HuH-7.5 (cell line): Measurements from ENCODE around the gene BCAS3.

Experiments used
- DNase-seq: peaks from one replicate; pipeline ENCODE4 v3.0.0; 2011; ENCODE audit warnings: low spot score

Gene BCAS3

DNA sequence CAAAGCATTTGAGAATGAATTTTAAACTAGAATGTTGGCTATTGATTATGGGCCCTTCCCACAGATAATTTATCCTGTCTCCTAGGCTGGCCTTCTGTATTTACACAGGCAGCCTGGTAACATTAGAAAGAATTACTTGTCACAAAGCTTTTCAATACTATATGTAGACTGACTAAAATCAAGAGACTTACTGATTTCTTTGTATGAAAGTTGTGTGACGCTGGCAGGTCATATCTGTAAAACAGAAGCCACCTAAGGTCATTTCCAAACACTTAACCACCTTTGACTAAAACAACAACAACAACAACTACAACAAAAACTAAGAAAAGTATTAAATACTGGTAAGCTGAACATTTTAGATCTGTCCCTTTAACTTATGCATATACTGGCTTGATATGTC, 393.0 kb downstream of the BCAS3 start:
- no peak for DNase-seq

- no peak for DNase-seq
Measured at GRCh38 chr17:61072648-61073047, 395.0 kb downstream of the BCAS3 start.

GRCh38 chr17:61073131-61073530, 395.5 kb downstream of the BCAS3 start:
- no peak for DNase-seq

GRCh38 chr17:61073799-61074513, 396.3 kb downstream of the BCAS3 start:
- DNase-seq: no peak

DNA sequence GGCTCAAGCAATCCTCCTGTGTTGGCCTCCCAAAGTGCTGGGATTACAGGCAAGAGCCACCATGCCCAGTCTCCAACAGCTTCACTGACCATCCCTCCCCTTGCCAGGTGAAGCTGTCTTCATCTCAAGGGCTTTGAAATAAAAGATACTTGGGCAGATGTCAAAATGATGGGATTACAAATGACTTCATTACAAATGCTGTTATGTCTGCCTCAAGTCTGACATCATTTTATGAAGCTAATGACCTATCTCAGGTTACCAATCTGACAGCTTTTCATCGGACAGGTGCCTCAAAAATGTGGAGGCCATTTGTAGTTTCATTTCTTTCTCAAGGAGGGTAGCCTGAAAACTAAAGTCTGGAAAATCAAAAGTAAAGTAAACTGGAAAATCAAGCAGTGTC, 398.3 kb downstream of the BCAS3 start:
- no peak for DNase-seq

- no peak for DNase-seq
Measured at GRCh38 chr17:61076621-61077031, 399.0 kb downstream of the BCAS3 start.

GRCh38 chr17:61081959-61082358, 404.3 kb downstream of the BCAS3 start:
- DNase-seq: no peak

DNA sequence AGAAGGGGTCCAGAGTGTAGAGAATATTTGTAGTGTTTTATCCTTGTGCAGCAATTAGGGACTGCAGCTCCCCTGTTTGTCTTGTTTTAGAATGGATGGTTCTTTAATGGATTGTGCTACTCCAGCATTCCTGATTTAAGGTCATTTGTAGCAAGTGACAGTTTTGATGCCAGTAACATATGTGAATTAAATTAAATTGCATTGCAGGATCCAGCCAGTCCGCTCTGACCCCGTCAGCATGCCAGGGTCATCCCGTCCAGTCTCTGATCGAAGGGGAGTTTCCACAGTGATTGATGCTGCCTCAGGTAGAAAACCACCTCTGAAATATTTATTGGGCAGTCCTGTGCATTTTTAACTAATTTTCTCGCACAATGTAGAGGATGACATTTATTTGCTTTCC, 406.6 kb downstream of the BCAS3 start:
- DNase-seq: no peak

DNA sequence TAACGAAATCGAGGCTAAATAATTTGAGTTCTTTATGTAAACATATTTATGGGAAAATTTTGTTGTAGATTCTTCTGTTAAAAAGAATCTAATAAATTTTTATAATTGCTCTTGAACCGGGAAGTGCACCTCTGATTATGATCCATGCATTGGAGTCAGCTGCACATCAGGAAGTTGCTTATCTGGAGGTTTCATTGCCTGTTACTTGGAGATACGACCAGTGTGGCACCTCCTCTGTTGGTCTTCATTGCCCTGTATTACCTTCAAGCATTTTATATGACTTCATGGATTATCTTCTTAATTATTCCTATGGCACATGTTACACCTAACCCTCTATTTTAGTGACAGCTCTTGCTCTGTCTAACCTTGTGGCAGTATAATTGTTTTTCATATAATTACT, 409.4 kb downstream of the BCAS3 start:
- DNase-seq: no peak

GRCh38 chr17:61088556-61088955, 410.9 kb downstream of the BCAS3 start:
- no peak for DNase-seq

GRCh38 chr17:61091096-61091495, 413.4 kb downstream of the BCAS3 start:
- DNase-seq: no peak

DNA sequence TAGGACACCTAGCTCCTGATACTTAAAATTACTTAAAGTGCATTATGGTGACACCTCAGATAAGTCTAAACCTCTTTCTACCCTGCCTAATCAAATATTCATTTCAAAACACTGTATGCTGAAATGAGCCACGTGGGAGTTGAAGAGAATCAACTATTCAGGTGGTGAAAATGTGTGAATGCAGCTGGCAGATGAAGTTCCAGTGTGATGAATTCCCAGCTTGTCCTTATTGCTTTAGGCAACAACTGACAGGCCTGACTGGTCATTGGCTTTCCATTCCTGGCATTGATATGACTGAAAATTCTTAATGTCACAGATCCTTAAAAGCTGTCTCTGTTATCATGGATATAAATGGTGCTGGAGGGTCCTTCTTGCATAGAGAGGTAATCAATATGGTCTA, 420.1 kb downstream of the BCAS3 start:
- DNase-seq: no peak

DNA sequence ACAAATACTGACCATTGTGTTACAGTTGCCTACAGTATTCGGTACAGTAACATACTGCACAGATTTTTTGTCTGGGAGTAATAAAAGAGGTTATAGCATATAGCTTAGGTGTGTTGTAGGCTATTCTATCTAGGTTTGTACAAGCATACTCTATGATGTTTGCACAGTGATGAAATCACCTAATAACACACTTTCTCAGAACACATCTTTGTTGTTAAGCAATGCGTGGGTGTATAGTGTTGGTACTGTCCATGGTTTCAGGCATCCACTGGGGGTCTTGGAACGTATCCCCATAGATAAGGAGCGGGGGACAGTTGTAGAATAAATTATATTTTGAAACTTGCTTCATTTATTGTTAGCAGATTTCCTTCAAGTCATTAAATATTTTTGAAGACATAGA, 428.7 kb downstream of the BCAS3 start:
- peak; percentile 11 for DNase-seq

GRCh38 chr17:61116577-61116976, 438.9 kb downstream of the BCAS3 start:
- no peak for DNase-seq

DNA sequence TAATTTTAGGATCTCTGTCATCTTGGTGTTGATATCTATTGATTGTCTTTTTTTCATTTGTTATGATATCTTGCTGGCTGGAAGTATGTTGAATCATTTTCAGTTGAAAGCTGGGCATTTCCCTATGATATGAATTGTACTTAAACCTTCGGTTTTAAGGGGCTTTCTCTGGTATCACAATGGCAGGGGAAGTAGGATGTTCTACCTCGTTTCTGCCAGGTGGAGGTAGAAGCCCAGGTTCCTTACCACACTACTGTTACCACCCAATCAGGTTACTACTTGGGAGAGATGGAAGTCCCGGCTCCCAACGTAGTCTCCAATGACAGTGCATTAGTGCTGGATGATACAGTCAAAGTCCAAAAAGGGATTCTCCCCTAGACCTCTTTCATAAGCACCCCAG, 440.3 kb downstream of the BCAS3 start:
- DNase-seq: no peak

- DNase-seq: no peak
Measured at GRCh38 chr17:61118871-61119270, 441.2 kb downstream of the BCAS3 start.

DNA sequence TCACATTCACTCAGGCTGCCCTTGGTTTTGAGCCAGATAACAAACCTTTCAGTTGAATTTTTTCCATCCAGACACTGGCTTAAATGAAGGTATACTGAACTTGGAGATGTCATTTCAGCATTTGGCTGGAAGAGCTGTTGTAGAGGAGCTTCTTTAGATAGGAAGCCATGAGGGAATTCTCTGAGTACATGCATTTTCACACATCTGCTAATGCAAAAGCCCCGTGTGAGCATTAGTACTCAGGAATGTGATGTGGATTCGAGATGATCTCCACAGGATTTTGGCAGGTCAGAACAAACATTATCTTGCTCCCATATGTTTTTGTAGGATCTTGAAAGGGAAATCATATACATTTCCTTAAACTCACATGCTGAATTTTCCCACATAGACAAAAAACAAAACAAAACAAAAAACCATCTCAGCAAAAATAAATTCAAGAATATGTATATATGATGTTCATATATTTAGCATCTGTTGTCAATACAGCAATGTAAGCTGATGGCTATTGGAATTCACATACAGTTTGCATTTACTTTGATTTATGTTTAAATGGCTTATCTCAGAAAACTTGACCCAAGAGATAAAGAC, 444.8 kb downstream of the BCAS3 start:
- no peak for DNase-seq

DNA sequence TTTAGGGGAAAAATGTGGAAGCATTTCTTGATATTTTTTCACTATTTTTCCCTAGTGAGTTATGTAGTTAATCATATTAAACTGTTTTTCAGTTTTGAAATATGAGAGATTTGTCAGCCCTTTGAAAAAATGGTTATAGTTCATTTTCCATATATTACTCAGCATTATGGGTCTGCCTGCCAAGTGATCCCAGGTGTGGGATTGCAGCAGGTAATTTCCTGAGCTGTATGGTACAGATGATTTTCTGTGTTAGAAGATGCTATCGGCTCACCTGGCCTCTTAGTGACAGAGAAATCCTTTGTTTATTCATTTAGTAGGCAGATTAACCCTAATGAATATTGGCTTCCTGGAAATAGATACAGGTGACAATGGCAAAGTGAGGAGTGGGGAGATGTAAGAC, 446.9 kb downstream of the BCAS3 start:
- no peak for DNase-seq

DNA sequence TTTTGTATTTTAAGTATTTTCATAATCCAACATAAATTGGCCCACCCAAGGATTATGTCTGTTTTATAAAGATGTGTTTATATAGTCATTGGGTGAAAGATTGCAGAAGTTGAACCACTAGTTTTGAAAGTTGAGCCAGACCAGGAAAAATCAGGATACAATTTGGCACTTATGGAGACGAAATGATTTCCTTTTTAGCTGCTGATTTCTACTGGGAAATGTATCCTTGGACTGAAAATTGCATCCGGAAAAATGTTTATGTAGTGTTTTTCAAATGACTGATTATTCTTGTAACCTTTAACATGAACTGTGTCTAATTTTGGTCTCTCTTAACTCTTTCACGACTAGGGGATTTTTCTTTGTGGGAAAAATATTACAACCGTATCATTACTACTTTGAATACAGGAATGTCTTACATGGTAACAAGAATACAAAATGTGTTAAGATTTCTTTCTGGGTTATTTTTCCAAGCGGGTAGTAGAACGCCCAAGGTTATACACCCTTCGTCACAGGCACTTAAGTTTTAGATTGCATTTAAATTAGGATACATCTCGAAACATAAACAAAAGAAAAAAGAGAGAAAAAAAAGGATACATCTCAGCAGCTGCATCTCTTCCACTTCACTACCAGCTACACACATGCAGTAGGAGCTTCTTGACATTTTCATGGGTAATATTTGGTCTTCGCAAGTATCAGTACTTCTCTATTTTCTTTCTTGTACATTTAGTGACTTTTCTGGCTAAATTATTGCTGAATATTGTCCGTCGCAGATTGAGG, 449.0 kb downstream of the BCAS3 start:
- DNase-seq: no peak

DNA sequence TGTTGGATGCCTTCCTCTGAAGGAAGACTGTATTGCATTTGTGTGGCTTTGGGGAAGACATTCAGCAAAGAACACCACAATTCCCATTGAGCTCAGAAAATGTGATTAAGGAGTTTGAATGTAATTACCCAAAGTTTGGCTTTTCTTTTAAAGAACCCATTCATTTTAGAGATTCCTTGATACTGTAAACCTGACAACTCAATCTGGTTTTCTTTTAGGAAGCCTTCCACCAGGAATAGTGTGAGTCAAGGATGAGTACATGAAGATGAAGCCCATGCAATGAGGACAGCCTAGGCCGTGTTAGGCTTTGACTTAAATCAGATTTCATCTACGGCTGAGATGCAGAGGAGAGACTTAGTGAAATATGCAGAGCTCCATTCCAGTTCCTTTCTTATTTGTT, 450.3 kb downstream of the BCAS3 start:
- no peak for DNase-seq

DNA sequence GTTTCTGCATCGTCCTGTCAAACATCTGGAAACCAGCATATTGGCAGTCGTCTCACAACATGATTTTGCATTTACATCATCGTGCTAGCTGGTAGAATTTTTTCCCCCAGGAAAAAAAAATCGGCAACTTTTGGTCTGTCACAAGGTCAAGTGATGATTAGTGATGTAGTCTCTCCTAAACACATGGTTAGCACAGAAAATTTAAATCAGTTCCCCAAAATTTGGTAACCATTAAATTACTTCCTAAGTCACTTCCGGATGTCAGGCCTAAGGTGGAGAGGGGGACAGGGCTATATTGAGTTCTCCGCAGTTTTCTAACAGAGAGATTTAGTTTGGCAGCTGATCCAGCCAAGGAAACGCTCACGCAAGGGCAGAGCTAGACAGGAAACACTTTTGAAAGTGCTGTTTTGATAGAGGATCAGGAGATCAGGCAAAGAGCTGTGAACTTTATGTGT, 451.0 kb downstream of the BCAS3 start:
- DNase-seq: no peak

GRCh38 chr17:61129267-61130254, 451.9 kb downstream of the BCAS3 start:
- DNase-seq: no peak
